CD4-positive, CD25-positive, alpha-beta regulatory T cell (primary cell): ENCODE measurements around the gene HYOU1. TPM values are rescaled to one million over a fixed set of nuclear protein-coding genes. Genes with fewer than 3 reads are reported as not detected.

Experiments used
- ATAC-seq, 2 donors: fragments of 150-1000 bp; cut with Tn5 transposase; one replicate each; pipeline ENCODE4 v1.10.0; 2021; ENCODE audit warnings: low read depth in 2 of 2, moderate number of reproducible peaks in 2 of 2, moderate library complexity in 1 of 2
- DNase-seq, 3 donors: peaks; one replicate each; pipeline versions ENCODE4 v3.0.0 to v3.0.0-alpha.2; 2012 to 2022; ENCODE audit warnings: mixed read lengths in 1 of 3
- H3K27ac ChIP-seq: one replicate; pipeline ENCODE4 v1.7.0; 2013; ENCODE audit warnings: mild to moderate bottlenecking, low read length; ENCODE audit not compliant: insufficient read depth, poor library complexity, severe bottlenecking
- H3K27me3 ChIP-seq: one replicate; pipeline ENCODE4 v1.7.0; 2013; ENCODE audit warnings: low read length; ENCODE audit not compliant: control insufficient read depth, insufficient read depth
- H3K36me3 ChIP-seq: one replicate; pipeline ENCODE4 v1.7.0; 2013; ENCODE audit warnings: mild to moderate bottlenecking, low read length, moderate library complexity; ENCODE audit not compliant: control insufficient read depth, insufficient read depth
- H3K4me1 ChIP-seq: 2 replicates; pipeline ENCODE4 v1.7.0; 2013; ENCODE audit warnings: mild to moderate bottlenecking, low read length; ENCODE audit not compliant: insufficient read depth, control insufficient read depth, poor library complexity, severe bottlenecking
- H3K4me3 ChIP-seq: one replicate; pipeline ENCODE4 v1.7.0; 2013; ENCODE audit warnings: low read depth, mild to moderate bottlenecking, low read length, moderate library complexity
- H3K9me3 ChIP-seq, 2 experiments: 1 replicate in 1 of 2; 2 replicates in 1 of 2; pipeline ENCODE4 v1.7.0; 2013; ENCODE audit warnings: low read length in 2 of 2, mild to moderate bottlenecking in 1 of 2, moderate library complexity in 1 of 2; ENCODE audit not compliant: control insufficient read depth in 2 of 2
- H3K27ac Mint-ChIP-seq, 3 donors: one replicate each; pipeline ENCODE4 v1.8.0; 2020 to 2022; ENCODE audit warnings: mild to moderate bottlenecking in 3 of 3, mixed read lengths in 3 of 3, moderate library complexity in 2 of 3
- H3K27me3 Mint-ChIP-seq: one replicate; pipeline ENCODE4 v1.8.0; 2022; ENCODE audit warnings: mild to moderate bottlenecking, mixed read lengths
- H3K36me3 Mint-ChIP-seq: one replicate; pipeline ENCODE4 v1.8.0; 2020; ENCODE audit warnings: mixed read lengths
- H3K4me1 Mint-ChIP-seq, 4 donors: one replicate each; pipeline ENCODE4 v1.8.0; 2020 to 2022; ENCODE audit warnings: mixed read lengths in 4 of 4, mild to moderate bottlenecking in 1 of 4
- H3K4me3 Mint-ChIP-seq, 4 donors: one replicate each; pipeline ENCODE4 v1.8.0; 2020 to 2022; ENCODE audit warnings: mild to moderate bottlenecking in 4 of 4, mixed read lengths in 4 of 4, moderate library complexity in 3 of 4
- H3K9me3 Mint-ChIP-seq, 7 donors: one replicate each; pipeline ENCODE4 v1.8.0; 2020 to 2022; ENCODE audit warnings: mixed read lengths in 7 of 7, mild to moderate bottlenecking in 3 of 7, moderate library complexity in 2 of 7
- polyA plus RNA-seq, 4 donors: library from polyadenylated mRNA; unstranded; fragments of 300-500 nt; fragmentation: Illumina TruSeq; gene quantifications; one replicate each; pipeline ENCODE4 v1.2.3, GENCODE V29; 2021
- total RNA-seq: library from RNA; stranded (reverse); gene quantifications from one replicate; pipeline ENCODE4 v1.2.3, GENCODE V29; 2022

Gene HYOU1
- total and polyA plus RNA-seq, 5 donors from 2014 or later = 13.4 to 108 (median 14.8) TPM

GRCh38 chr11:119091178-119091577, 34.2 kb upstream of the HYOU1 start:
- Mint-ChIP-seq H3K27me3 (no peaks in the 10 kb centered on the region), H3K9me3 (no peaks in the 10 kb centered on the region), H3K27ac (no peak overlapping the region), H3K36me3 (peaks cover 3% of the 10 kb centered on the region), H3K4me1 (peaks cover 16 to 40% (median 26%) of the 10 kb centered on the region in 4 donors), H3K4me3 (peak overlapping the region in 2 of 4 donors; percentile 1 to 55)
- Histone ChIP-seq H3K4me1 (peaks cover 29% of the 10 kb centered on the region), H3K4me3 (no peak overlapping the region), H3K9me3 (no peaks in the 10 kb centered on the region), H3K27ac (no peak overlapping the region), H3K36me3 (no peaks in the 10 kb centered on the region), H3K27me3 (no peaks in the 10 kb centered on the region)
- DNase-seq = no peak
- ATAC-seq = no peak

DNA sequence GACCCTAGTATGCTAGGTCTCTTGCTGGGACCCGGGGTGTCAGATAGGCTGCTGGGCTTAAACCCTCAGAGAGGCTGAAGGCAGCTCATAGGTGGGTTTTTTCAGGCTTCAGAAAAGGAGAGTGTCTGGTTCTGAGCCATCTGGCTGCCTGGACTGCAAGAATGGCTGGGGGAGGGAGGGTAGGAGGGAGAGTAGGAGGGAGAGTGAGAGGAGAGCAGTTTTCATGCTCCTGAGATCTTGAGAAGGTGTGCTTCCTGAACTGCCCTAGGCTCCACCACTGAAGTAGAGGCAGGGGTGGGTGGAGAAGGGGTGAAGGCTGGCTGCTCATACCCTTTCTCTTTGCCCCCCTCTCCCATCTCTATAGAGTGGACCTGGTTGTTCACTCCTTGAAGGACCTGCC, 32.3 kb upstream of the HYOU1 start:
- Mint-ChIP-seq H3K36me3 (peaks cover 3% of the 10 kb centered on the region), H3K4me1 (peaks cover 14 to 50% (median 34%) of the 10 kb centered on the region in 4 donors)

GRCh38 chr11:119088406-119088805, 31.4 kb upstream of the HYOU1 start:
- H3K4me1 Mint-ChIP-seq = peaks cover 9 to 46% (median 30%) of the 10 kb centered on the region in 4 donors
- H3K36me3 Mint-ChIP-seq = peaks cover 3% of the 10 kb centered on the region
- peak overlapping the region in 2 of 4 donors; percentile 74 to 83 for H3K4me3 Mint-ChIP-seq
- H3K27ac Mint-ChIP-seq = peak overlapping the region in 1 of 3 donors; percentile 46
- no peaks in the 10 kb centered on the region for H3K9me3 ChIP-seq
- no peaks in the 10 kb centered on the region for H3K9me3 Mint-ChIP-seq
- DNase-seq (no peak), ATAC-seq (no peak)
- peaks cover 4% of the 10 kb centered on the region for H3K27me3 Mint-ChIP-seq
- H3K27me3 ChIP-seq = no peaks in the 10 kb centered on the region
- no peaks in the 10 kb centered on the region for H3K36me3 ChIP-seq
- no peak overlapping the region for H3K4me3 ChIP-seq
- no peak overlapping the region for H3K27ac ChIP-seq
- H3K4me1 ChIP-seq = peaks cover 23% of the 10 kb centered on the region

More for the DNA sequence above, 32.3 kb upstream of the HYOU1 start:
- H3K27ac ChIP-seq = no peak overlapping the region
- no peaks in the 10 kb centered on the region for H3K27me3 ChIP-seq
- no peak overlapping the region for H3K4me3 ChIP-seq
- Mint-ChIP-seq H3K9me3 (no peaks in the 10 kb centered on the region), H3K27me3 (peaks cover 3% of the 10 kb centered on the region), H3K4me3 (peak overlapping the region in 1 of 4 donors; percentile 74), H3K27ac (no peak overlapping the region)
- H3K9me3 ChIP-seq = no peaks in the 10 kb centered on the region
- no peak for ATAC-seq
- peaks cover 33% of the 10 kb centered on the region for H3K4me1 ChIP-seq
- no peaks in the 10 kb centered on the region for H3K36me3 ChIP-seq
- no peak for DNase-seq

GRCh38 chr11:119087747-119088241, 30.8 kb upstream of the HYOU1 start:
- Histone ChIP-seq H3K27me3 (no peaks in the 10 kb centered on the region), H3K4me1 (peaks cover 17% of the 10 kb centered on the region), H3K27ac (no peak overlapping the region), H3K9me3 (no peaks in the 10 kb centered on the region), H3K4me3 (no peak overlapping the region), H3K36me3 (no peaks in the 10 kb centered on the region)
- DNase-seq (peak in 1 of 3 donors; percentile 56), ATAC-seq (no peak)
- Mint-ChIP-seq H3K4me3 (peak overlapping the region in 2 of 4 donors; percentile 39 to 74), H3K9me3 (no peaks in the 10 kb centered on the region), H3K36me3 (peaks cover 3% of the 10 kb centered on the region), H3K4me1 (peaks cover 7 to 40% (median 28%) of the 10 kb centered on the region in 4 donors), H3K27ac (no peak overlapping the region), H3K27me3 (peaks cover 4% of the 10 kb centered on the region)

GRCh38 chr11:119087123-119087522, 30.1 kb upstream of the HYOU1 start:
- Mint-ChIP-seq H3K4me1 (peaks cover 7 to 34% (median 24%) of the 10 kb centered on the region in 4 donors), H3K27me3 (peaks cover 4% of the 10 kb centered on the region), H3K36me3 (peaks cover 4% of the 10 kb centered on the region), H3K4me3 (peak overlapping the region in 1 of 4 donors; percentile 74), H3K9me3 (no peaks in the 10 kb centered on the region), H3K27ac (no peak overlapping the region)
- ATAC-seq (no peak), DNase-seq (no peak)
- no peaks in the 10 kb centered on the region for H3K9me3 ChIP-seq
- H3K4me3 ChIP-seq = no peak overlapping the region
- no peaks in the 10 kb centered on the region for H3K27me3 ChIP-seq
- H3K27ac ChIP-seq = no peak overlapping the region
- H3K36me3 ChIP-seq = peaks cover under 1% of the 10 kb centered on the region
- H3K4me1 ChIP-seq = peaks cover 11% of the 10 kb centered on the region

DNA sequence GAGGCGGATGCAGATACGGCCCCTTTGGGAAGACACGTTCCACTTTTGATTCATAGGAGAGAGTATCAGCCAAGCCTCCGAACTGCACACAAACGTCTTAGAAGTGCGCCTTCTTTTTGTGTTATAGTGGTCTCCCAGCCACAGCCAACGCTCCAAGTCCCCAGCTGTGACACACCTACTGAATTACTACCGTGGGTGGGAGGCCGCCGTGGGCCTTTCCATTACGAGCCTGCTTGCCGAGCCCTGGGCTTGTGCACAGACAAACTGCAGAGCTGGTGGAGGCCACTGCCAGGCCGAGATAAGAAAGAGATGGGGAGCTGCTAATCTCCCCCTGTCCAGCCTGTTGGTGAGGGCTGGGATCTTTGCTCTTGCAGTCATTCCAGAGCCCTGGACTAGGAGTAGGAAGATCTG, 28.4 kb upstream of the HYOU1 start:
- Histone ChIP-seq H3K4me3 (peak overlapping the region; percentile 94), H3K9me3 (no peaks in the 10 kb centered on the region), H3K27ac (peak overlapping the region; percentile 86), H3K4me1 (peaks cover 10% of the 10 kb centered on the region), H3K36me3 (peaks cover 17% of the 10 kb centered on the region), H3K27me3 (no peaks in the 10 kb centered on the region)
- no peak for ATAC-seq
- Mint-ChIP-seq H3K27me3 (peaks cover 4% of the 10 kb centered on the region), H3K36me3 (peaks cover 17% of the 10 kb centered on the region), H3K27ac (peak overlapping the region in 2 of 3 donors; percentile 95 to 97), H3K4me1 (peaks cover 7 to 31% (median 23%) of the 10 kb centered on the region in 4 donors), H3K4me3 (peak overlapping the region; percentile 87 to 97 (median 94)), H3K9me3 (no peaks in the 10 kb centered on the region)
- no peak for DNase-seq

- Histone ChIP-seq H3K36me3 (peaks cover 20% of the 10 kb centered on the region), H3K27me3 (no peaks in the 10 kb centered on the region), H3K9me3 (no peaks in the 10 kb centered on the region), H3K4me3 (peak within 1 kb of the TSS; percentile 94), H3K27ac (peak within 1 kb of the TSS; percentile 86), H3K4me1 (peaks cover 10% of the 10 kb centered on the region)
- ATAC-seq = peak; percentile 89 to 92
- H3K4me1 Mint-ChIP-seq = peaks cover 7 to 31% (median 23%) of the 10 kb centered on the region in 4 donors
- H3K9me3 Mint-ChIP-seq = no peaks in the 10 kb centered on the region
- H3K27me3 Mint-ChIP-seq = peaks cover 4% of the 10 kb centered on the region
- peak within 1 kb of the TSS; percentile 87 to 97 (median 94) for H3K4me3 Mint-ChIP-seq
- H3K27ac Mint-ChIP-seq = peak within 1 kb of the TSS; percentile 86 to 97 (median 95)
- H3K36me3 Mint-ChIP-seq = peaks cover 17% of the 10 kb centered on the region
- peak; percentile 88 to 95 (median 90) for DNase-seq
Observed at GRCh38 chr11:119084663-119085436, 27.8 kb upstream of the HYOU1 start, which contains the start of gene HMBS. Gene HMBS, plus strand, starts transcription at chr11:119084881. Its CDS starts 153 bp downstream, at chr11:119085034.
